ENCODE results near the gene CYB561. TPM values are rescaled to one million over a fixed set of nuclear protein-coding genes. Genes with fewer than 3 reads are reported as not detected.

Gene CYB561
- total and polyA plus RNA-seq, 9 of the 15 experiments (the other 6 are each of a cell fraction or from before 2014, with no cell fraction given), result 4.0 to 30.8 (median 17.4) TPM

DNA sequence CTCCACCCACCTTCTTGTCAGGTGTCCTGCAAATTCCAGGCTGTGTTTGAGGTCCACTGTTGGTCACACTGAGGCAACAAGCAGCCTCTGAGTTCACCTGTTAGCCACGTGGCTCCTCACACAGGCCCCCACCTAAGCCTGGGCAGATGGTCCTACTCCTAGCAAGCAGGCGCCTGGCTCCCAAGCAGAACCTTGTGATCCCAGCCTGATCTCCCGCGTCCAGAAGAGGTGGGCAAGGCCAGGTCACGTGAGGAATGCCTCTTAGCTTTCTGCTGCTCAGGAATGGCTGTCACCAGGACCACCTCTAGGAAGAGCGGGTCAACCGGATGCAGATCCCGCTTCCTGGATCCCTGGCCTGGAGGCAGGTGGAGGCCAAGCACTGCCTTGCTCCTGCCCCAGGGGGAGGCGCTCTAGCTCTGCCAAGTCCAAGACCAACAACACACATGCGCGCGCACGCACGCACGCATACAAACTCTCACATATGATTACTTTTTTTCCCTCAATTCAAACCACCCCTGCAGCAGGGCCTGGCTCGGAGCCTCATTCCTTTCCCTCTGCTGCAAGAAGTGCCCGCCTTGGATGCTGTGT, 9.5 kb downstream of the CYB561 start:
- DNase-seq (ENCODE audit: extremely low read depth in 1 of 4, low spot score in 3 of 4), result peak in 2 of 4 experiments; percentile 34 to 47
- no peaks in the 10 kb centered on the region for H4K20me1 ChIP-seq (replicated peaks; ENCODE audit: control insufficient read depth, insufficient read depth, low read length)
- ChIA-PET CTCF (ENCODE audit: low intra/inter-chr PET ratio) (no interaction called here), POLR2A (interaction anchor here (0.6 to 1.9 kb wide), 9 partner anchors 8 to 204 kb away, joined by 3 to 8 read pairs (median 5); partner anchors contain the start of gene CYB561)
- WGBS (ENCODE audit: insufficient coverage, low coverage, missing lambda C conversion rate), result 93% methylated on average over 10 of the region's 17 CpGs
- peaks cover 9% of the 10 kb centered on the region; the same call in 1 of the 3 replicates for H3K79me2 ChIP-seq (ENCODE audit: control insufficient read depth, insufficient read depth, low read length)
- H3K27me3 ChIP-seq (ENCODE audit: control insufficient read depth in 2 of 2, insufficient read depth in 2 of 2, low read length in 2 of 2), result no peaks in the 10 kb centered on the region
- peaks cover 3% of the 10 kb centered on the region for H3K9me1 ChIP-seq (ENCODE audit: control insufficient read depth, insufficient read depth, low read length)
- H3K9ac ChIP-seq (ENCODE audit: insufficient read depth in 1 of 2, low read depth in 2 of 2, low read length in 2 of 2), result peak overlapping the region; percentile 26 to 56; a peak in 3 of 4 replicates
- H3K36me3 ChIP-seq (ENCODE audit: control insufficient read depth, insufficient read depth, low read length), result peaks cover 24% of the 10 kb centered on the region; the same call in 1 of the 3 replicates
- intact Hi-C loops (cut with micrococcal nuclease), result loop anchor here (10.0 kb wide), 1 partner anchor 408 kb away; the partner anchor contains the start of gene SMARCD2
- H3K4me1 ChIP-seq (replicated peaks in 1 of 2; ENCODE audit: control insufficient read depth in 2 of 2, insufficient read depth in 2 of 2, low read length in 2 of 2), result peaks cover 52 to 84% of the 10 kb centered on the region in 2 experiments
- peak overlapping the region; percentile 47; the same call in 2 of the 3 replicates for H3K27ac ChIP-seq (ENCODE audit: extremely low read depth, low read depth, low read length)
- ATAC-seq, result no peak
- in situ Hi-C loops (cut with MboI), result loop anchor here (25.0 kb wide), 1 partner anchor 401 kb away; the partner anchor contains the start of genes FTSJ3, PSMC5 and SMARCD2
- BruUV-seq (replicated peaks), result no TSS peak
- peak overlapping the region; percentile 43; the same call in 1 of the 2 replicates for H2AFZ ChIP-seq (ENCODE audit: low read depth, low read length)
- no peaks in the 10 kb centered on the region for H3K9me3 ChIP-seq (replicated peaks; ENCODE audit: control insufficient read depth, insufficient read depth, low read depth, low read length)
- H3K4me3 ChIP-seq, result no peak overlapping the region
- peak overlapping the region; percentile 31 for H3K4me2 ChIP-seq (ENCODE audit: insufficient read depth, low read length)
- FAIRE-seq, result no peak
- TF ChIP-seq PKNOX1 (IDR thresholded peaks at IDR 0.05) (no peak), ELF4 (CRISPR knock-in tag; IDR thresholded peaks at IDR 0.05) (no peak), PCBP1 (IDR thresholded peaks at IDR 0.05; ENCODE audit: low read depth, low read length, poor library complexity, severe bottlenecking) (no peak), YY1 (IDR thresholded peaks at IDR 0.05; ENCODE audit: borderline replicate concordance in 1 of 3, control insufficient read depth in 1 of 3, extremely low read depth in 1 of 3, insufficient read depth in 3 of 3, insufficient read length in 1 of 3, insufficient replicate concordance in 2 of 3, low read depth in 1 of 3, low read length in 2 of 3) (no peak), ZNF133 (CRISPR knock-in tag; IDR thresholded peaks at IDR 0.05) (no peak), ZNF224 (CRISPR knock-in tag; IDR thresholded peaks at IDR 0.05) (no peak), SMAD3 (CRISPR knock-in tag; conservative IDR thresholded peaks at IDR 0.05) (no peak), CBFB (CRISPR knock-in tag; IDR thresholded peaks at IDR 0.05) (no peak), ARID1B (IDR thresholded peaks at IDR 0.05) (no peak), NRF1 (conservative IDR thresholded peaks at IDR 0.05 in 1 of 2, IDR thresholded peaks at IDR 0.05 in 1 of 2) (0 out of 4 replicates have a peak, but pooled peaks of 1 of the 2 experiments have one; percentile 17), C11orf30 (IDR thresholded peaks at IDR 0.05; ENCODE audit: low read depth) (no peak)
- TF ChIP-seq, protein P1, sequence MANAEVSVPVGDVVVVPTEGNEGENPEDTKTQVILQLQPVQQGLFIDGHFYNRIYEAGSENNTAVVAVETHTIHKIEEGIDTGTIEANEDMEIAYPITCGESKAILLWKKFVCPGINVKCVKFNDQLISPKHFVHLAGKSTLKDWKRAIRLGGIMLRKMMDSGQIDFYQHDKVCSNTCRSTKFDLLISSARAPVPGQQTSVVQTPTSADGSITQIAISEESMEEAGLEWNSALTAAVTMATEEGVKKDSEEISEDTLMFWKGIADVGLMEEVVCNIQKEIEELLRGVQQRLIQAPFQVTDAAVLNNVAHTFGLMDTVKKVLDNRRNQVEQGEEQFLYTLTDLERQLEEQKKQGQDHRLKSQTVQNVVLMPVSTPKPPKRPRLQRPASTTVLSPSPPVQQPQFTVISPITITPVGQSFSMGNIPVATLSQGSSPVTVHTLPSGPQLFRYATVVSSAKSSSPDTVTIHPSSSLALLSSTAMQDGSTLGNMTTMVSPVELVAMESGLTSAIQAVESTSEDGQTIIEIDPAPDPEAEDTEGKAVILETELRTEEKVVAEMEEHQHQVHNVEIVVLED (CRISPR knock-in tag; IDR thresholded peaks at IDR 0.05), result no peak
- TF ChIP-seq, protein P2, sequence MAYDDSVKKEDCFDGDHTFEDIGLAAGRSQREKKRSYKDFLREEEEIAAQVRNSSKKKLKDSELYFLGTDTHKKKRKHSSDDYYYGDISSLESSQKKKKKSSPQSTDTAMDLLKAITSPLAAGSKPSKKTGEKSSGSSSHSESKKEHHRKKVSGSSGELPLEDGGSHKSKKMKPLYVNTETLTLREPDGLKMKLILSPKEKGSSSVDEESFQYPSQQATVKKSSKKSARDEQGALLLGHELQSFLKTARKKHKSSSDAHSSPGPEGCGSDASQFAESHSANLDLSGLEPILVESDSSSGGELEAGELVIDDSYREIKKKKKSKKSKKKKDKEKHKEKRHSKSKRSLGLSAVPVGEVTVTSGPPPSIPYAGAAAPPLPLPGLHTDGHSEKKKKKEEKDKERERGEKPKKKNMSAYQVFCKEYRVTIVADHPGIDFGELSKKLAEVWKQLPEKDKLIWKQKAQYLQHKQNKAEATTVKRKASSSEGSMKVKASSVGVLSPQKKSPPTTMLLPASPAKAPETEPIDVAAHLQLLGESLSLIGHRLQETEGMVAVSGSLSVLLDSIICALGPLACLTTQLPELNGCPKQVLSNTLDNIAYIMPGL (CRISPR knock-in tag; IDR thresholded peaks at IDR 0.05), result no peak
- TF ChIP-seq, protein P3, sequence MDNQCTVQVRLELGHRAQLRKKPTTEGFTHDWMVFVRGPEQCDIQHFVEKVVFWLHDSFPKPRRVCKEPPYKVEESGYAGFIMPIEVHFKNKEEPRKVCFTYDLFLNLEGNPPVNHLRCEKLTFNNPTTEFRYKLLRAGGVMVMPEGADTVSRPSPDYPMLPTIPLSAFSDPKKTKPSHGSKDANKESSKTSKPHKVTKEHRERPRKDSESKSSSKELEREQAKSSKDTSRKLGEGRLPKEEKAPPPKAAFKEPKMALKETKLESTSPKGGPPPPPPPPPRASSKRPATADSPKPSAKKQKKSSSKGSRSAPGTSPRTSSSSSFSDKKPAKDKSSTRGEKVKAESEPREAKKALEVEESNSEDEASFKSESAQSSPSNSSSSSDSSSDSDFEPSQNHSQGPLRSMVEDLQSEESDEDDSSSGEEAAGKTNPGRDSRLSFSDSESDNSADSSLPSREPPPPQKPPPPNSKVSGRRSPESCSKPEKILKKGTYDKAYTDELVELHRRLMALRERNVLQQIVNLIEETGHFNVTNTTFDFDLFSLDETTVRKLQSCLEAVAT (IDR thresholded peaks at IDR 0.05), result peak in 1 of 2 experiments; percentile 74; a peak in 1 of 4 replicates
